NCI-H226 (cell line): ENCODE results near the gene ST6GALNAC3.
A peak's percentile ranks its signal among the peaks of the same experiment; 100 is the strongest.

Experiments used
- DNase-seq: peaks from one replicate; pipeline ENCODE4 v3.0.0-alpha.2; 2015

ST6GALNAC3 gene

DNA sequence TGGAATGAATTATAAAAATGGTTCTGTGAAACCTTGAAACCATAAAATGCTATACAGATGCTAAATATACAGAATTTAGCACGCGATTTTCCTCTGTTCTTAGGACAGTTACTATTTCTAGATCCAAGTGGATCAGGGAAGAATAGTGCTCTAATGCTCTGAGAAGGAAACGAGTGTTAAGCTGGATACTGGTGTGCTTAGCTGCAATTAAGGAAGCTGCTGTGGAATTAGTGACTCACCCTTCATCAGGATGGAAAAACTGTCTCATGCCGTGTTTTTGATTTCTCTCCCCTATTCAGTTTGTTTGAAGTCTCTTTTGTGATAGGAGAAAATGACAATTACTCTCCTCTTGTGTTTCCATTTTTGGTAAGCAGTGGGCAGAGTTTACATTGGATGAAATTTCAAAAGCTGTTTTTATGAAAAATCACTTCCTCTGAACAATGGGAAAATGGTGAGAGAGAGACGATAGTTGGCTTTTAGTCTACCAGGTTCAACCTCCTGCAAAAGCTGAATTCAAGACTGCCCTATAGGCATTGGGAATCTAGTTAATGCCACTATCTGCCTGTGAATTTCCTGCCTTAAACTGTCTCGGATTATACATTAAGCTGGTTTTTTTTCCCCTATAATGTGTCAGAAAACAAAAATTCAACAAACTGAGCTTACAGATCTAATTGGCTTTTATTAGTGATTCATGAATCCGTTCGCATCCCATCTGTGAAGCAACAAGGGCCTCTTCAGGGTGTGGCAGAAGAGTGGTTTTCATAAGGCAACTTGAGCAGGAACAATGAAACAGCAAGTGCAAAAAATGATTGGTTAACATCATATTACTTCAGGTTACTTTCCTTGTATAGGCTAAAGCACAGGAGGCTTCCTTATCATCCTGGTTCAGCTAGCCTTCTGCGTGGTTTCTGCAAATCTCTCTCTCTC, 179.8 kb downstream of the ST6GALNAC3 start:
- no peak for DNase-seq

DNA sequence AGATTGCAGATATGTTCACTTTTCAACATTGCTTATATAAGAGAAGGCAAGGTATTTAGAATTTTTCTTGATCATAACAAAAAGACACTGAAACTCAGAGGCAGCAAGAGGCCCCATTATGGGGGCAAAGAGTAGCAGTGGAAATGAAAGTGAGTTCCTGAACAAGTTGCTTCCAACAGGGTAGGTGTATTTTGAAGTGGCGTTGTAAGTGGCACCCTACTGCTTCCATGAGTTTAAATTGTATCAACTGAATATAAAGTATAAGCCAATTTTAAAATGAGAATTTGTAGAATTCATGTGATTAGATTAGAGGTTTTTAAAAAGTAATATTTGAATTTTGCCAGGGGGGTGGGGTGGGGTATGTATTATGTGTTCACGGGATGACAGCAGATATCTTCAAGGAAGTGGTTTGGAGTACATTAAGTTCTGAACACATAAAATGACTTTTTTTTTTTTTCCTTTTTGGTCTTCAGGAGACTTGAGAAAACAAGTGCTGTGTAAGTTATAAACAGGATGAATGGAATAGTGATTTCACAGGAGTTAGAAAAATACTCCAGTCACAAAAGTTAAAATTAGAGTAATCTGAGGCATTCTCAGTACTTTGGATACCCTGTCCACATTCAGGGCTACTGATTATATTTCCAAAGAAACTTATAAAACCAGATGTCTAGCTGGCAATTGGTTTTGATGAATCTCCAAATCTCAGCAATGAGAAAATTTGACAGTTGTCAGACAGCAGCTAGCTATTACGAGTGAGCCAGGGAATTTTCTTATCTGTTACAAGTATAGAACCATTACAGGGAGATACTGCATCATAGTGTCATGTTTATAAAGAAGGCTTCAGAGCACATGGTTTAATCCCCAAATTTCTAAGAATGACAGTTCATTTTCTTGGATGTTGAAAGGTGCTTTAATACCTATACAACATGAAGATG, 182.0 kb downstream of the ST6GALNAC3 start:
- DNase-seq, result no peak

DNA sequence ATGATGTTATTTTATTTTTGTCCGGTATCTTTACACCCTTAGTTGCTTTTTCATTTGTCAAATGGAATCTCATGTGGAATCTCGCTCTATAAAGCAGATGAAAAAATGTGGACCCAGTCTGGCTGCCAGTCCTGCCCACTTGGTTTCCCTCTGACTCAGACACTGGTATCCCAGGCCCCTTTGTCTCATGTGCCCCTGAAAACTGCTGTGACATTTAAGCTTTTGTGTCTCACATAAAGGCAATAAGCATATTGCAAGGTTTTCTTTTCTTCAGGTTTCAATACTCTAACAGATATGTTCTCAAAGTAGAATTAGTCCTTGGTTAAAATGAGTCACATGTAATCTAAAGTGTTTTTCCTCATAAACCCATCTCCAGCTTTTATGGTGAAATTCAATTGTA, 183.3 kb downstream of the ST6GALNAC3 start:
- no peak for DNase-seq

GRCh38 chr1:76259270-76259669, 184.7 kb downstream of the ST6GALNAC3 start:
- DNase-seq, result no peak

DNA sequence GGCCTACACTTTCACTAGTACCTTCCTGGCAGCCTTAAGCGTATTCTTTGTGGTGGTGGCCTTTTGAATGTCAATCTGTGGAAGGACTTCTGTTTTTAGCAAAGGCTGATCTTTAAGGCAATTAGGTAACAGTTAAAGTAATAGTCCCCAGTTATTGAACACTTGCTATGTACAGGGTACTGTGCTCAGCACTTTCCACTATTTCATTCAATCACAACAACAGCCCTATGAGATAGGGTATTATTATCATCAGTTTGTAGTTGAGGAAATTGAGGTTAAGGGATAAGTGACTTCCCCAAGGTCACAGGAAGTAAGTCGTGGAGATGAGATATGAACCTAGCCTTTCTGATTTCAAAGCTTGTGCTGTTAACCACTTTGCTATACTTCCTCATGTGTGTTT, 185.7 kb downstream of the ST6GALNAC3 start:
- no peak for DNase-seq

DNA sequence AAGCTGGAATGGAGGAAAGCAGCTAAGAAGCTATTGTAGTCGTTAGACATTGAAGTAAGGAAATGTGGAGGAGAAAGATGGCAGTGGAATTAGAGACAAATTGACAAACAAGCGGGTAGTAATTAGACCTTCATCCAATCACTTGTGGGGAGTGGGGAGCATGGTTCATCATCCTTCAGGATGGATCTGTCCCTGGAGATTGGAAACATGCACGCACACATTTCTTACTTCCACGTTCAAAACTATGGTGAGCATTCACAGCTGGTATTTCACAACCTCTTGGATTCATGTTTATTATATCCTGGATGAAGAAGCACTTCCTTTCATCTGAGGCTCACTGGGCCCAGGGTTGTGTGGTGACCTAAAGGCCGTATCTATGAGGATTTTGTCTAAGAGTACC, 188.1 kb downstream of the ST6GALNAC3 start:
- DNase-seq, result no peak

DNA sequence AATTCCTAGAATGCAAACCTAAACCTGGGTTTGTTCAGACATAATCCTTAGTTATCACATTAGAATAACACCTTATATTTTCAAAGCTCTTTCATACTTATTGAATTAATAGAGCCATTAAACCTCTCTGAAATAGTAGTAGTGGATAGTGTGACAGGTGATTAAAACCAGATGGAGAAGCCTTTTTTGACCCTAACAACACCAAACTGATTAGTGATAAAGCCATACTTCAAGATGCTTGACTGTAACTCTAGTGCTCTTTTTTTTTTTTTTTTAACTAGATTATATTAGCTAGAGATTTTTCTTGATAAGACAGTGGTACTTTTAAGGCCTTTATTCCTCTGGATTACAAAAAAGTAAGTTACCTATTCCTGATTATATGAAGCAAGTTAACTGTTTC, 190.1 kb downstream of the ST6GALNAC3 start:
- DNase-seq, result no peak

GRCh38 chr1:76266762-76267161, 192.2 kb downstream of the ST6GALNAC3 start:
- DNase-seq, result no peak

GRCh38 chr1:76267631-76268030, 193.1 kb downstream of the ST6GALNAC3 start:
- no peak for DNase-seq

DNA sequence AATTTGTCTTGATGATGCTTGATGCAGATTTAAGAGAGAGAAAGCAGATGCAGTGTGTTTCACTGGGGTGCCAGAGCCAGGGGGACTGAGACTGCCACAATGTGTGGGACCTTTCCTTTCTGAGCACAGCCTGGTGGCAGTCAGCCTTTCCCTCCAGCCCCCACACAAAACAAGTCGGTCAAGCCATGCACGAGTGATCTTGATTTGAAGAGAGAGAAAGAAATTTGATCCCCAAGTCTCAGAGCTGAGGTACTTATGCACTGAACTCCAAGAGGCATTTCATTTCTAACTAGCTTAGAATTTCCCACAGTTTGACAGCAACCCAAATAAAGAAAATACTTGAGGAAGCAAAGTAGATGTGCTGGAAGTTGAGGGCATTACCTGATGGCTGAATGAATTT, 193.8 kb downstream of the ST6GALNAC3 start:
- no peak for DNase-seq

DNA sequence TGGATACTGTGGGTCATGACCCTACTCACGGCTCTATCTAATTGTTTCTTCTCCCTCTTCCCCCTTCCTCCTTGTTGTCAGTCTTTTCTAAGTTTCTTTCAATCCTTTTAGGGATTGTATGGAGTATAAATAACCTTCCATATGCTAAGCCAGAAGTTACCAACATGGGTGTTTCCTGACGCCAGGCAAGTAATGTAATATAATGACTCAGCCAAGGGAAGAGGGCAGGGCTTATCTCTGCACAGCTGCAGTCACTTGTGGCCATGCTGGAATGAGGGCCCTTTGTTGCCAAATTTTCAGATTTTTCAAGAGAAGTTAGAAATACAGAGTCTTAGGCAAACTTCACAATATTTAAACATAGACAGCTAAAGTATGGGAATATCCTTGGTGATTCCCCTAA, 194.6 kb downstream of the ST6GALNAC3 start:
- peak; percentile 28 for DNase-seq

DNA sequence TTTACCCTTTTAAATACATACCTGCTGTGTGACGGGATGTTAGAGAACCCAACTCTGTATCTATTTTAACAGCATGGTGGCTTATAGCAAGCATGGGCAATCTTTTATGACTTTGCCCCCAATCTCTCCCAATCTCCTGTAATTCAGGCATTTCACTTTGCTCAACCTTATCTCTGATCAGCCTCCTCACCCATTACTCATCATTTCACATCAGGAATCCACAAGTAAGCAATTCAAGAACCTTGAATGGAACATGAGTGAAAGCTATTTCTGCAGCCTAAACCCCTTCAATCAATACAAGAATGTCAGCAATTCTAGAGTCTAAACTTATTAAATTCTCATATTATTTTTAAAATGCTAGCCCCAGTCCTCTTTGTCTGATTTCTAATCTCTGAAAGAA, 199.8 kb downstream of the ST6GALNAC3 start:
- no peak for DNase-seq

- DNase-seq, result no peak
These were observed 200.2 kb downstream of the ST6GALNAC3 start for GRCh38 chr1:76274718-76275117.

DNA sequence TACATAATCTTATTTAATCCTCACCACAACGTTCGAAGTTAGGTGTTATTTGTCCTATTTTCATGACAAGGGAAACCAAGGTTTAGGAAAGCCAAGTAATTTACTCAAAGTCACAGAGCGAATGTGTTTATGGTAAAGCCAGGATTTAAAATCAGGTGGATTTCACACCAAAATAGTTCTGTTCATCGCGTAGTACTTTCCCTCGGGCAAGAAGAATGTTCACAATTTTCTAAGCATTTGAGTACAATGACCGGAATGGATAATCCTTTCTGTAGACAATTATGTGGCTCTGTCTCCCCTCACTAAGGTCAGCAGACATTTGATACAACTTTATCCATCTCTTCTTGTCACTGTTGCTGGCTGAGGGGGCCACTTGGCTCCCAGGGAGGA, 204.2 kb downstream of the ST6GALNAC3 start:
- DNase-seq, result no peak

- DNase-seq, result no peak
These were observed 204.7 kb downstream of the ST6GALNAC3 start for GRCh38 chr1:76279101-76279748.

GRCh38 chr1:76281306-76281705, 206.8 kb downstream of the ST6GALNAC3 start:
- DNase-seq, result no peak

DNA sequence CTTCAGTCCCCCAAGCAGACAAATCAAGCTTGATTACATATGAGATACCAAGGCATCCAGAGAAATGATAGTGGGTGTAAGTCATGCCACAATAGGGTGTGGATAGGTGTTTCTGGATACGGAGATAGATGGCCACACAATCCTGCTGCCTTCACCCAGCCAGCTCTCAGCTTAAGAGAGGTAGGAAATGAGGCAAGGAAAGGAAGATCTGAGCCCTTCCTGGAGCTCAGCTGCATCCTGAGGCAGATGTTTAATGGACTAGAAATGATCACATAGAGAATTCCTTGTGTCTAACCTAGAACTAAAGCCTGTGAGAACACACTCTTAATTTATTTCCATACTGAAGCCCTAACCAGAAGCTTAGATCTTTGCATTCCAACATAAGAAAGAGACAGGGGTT, 210.3 kb downstream of the ST6GALNAC3 start:
- DNase-seq, result no peak

DNA sequence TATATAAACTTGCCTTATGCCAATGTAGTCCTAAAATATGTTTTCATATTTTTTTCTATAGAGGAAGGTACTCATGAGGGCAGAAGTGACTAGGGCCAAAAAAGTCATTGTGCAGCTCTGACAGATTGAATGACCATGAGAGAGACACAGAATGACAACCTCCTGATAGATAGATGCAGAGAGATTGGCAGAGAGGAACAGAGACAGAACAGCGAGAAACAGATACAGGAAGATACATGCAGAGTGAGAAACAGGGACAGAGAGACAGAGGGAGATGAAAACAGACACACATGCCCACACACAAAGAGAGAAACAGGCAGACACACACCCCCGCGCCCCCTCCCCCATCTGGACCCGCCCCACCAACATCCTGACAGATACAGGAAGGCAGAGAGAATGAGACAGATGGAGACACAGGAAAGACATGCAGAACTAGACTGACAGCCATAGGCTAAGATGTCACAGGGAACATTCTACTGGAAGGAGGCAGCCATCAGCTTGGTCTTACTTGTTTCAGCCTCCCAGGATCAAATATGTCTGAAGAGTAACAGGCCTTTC, 211.1 kb downstream of the ST6GALNAC3 start:
- no peak for DNase-seq

DNA sequence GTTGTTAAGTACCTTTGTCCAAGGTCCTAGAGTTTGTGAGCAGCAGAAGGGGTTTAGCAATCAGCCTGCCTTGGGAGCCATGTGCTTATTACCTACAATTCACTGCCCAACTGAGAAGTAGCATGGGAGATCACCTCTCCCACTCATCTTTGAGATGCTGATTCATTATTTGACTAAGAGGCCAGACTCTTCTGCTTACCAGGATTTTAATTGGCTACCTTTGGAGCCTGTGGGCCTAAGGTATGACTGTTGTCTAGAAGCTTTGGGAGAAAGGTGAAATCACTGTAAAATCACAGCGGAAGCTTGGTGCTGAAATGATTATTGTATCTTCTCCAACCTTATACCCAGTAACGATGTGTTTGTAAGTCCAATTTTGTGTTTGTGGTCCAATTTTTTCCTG, 213.4 kb downstream of the ST6GALNAC3 start:
- DNase-seq, result no peak

DNA sequence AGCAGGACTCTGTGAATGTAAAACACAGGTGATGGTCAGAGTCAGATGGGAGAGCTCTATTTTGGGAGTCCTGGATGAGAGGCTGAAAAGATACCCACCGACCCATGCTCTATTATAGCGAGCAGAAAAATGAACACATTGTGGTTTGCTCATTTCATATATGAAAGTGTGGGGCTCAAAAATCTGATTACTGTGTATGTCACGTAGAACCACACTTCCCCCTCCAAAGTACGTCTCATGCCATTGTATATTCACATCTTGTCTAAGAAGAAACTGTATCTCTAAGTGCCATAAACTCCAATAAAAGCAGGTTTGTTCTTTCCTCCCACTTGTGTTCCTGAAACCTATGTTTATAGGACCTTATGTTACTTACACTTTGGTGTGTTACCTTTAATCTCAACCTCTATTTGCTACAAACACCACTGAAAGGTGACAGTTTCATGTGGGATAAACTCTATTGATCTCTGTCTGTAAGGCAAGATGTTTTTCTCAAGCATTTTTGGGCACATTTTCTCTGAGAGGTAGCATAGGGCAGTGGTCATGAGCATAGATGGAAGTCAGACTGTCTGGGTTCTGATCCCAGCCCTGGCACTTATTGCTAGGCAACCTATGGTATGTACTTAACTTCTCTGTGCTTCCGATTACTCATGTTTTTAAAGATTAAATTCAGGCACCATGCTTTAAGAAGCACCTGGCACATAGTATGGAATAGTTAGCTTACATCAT, 214.4 kb downstream of the ST6GALNAC3 start:
- DNase-seq, result no peak

DNA sequence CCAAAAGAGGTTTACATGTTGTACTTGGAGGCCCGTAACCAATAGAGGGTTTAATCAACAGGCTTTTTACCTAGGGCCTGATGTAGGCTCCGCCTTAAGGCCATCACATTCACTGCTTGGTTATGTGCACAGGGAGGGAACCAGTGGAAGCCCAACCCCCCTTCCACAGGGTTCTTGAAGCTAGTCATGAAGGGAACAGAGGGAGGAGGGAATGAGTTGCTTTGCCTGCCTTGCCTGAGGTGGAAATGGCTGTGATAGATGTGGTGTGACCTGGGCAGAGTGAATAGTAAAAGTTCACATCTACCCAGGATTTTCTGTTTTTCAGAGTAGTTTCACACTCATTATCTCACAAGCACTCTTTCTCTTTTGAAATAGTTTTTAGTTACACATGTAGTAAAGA, 215.1 kb downstream of the ST6GALNAC3 start:
- DNase-seq, result no peak

- no peak for DNase-seq
These were observed 215.7 kb downstream of the ST6GALNAC3 start for GRCh38 chr1:76290271-76290670.
